ENCODE data around the gene CPNE2.
"Not testable (repeated sequence)": the region's sequence is repeated elsewhere in the genome, so short reads cannot be mapped to it uniquely, and the experiment has no call there.

CPNE2 gene

DNA sequence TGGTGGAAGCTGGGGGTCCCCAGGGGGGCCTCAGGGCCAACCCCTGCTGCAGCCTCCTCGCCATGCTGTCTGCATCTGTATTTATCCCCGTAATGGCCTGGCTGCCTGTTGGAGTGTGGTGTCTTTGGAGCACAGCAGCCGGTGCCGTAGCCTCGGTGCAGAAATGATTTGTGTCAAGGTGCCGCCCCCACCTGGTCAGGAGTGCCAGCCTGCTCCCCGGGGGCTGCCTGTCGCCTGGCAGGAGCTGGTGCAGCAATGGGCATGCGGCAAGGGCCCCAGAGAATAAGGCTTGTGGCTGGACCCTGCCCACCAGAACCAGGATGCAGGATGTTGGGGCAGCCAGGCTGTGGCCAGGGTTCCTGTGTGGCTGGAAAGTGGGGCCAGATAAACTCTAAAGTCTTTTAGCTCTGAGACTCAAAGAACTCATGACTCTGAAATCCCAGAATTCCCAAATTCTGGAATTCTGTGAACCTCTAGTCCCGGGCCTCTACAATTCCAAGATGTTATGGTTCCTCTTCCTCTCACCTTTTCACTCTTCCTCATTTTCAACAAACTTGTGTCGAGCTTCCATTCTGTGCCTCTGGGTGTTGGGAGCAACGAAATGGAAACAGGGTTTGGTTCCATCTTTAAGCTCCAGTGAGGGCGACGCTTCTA, 5.9 kb downstream of the CPNE2 start:
- Mint-ChIP-seq H3K27ac (no peak overlapping the region), H3K9me3 (no peaks in the 10 kb centered on the region), H3K4me1 (ENCODE audit: low read depth) (peaks cover 7% of the 10 kb centered on the region), H3K27me3 (ENCODE audit: low read depth) (peaks cover 7% of the 10 kb centered on the region), H3K36me3 (ENCODE audit: low read depth) (no peaks in the 10 kb centered on the region), H3K4me3 (no peak overlapping the region)
- DNase-seq (ENCODE audit: low spot score): no peak

DNA sequence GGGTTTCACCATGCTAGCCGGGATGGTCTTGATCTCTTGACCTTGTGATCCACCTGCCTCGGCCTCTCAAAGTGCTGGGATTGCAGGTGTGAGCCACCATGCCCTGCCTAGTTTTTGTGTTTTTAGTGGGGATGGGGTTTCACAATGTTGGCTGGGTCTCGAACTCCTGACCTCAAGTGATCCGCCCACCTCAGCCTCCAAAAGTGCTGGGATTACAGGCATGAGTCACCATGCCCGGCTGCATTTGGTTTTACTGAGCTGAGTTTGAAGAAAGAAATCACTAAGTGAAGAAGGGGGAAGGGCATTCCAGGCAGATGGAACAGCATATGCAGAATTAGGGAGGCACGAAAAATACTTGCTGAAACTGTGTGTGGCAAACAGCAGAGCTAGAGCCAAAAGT, 7.6 kb downstream of the CPNE2 start:
- DNase-seq (ENCODE audit: low spot score); H3K36me3 Mint-ChIP-seq (ENCODE audit: low read depth); H3K27ac Mint-ChIP-seq; H3K4me3 Mint-ChIP-seq; H3K9me3 Mint-ChIP-seq; H3K27me3 Mint-ChIP-seq (ENCODE audit: low read depth): not testable (repeated sequence)
- H3K4me1 Mint-ChIP-seq (ENCODE audit: low read depth): peaks cover 12% of the 10 kb centered on the region

DNA sequence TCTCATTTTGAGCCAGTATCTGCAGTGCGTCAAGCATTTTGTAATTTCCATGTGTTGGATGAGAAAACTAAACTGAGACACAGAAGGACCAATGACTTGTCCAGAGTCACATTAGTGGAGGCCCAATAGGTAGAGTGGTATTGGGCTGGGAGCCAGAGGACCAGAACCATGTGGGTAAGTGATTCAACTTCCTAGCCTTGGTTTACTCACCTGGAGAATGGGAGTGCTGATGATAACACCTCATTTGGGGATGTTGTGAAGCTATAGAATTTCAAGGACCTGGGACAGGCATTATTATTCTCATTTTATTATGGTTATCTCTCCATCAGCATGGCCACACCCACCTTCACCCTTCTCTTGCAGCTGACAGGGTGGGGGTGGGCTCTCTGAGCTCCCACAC, 8.1 kb downstream of the CPNE2 start:
- no peaks in the 10 kb centered on the region for H3K9me3 Mint-ChIP-seq
- H3K36me3 Mint-ChIP-seq (ENCODE audit: low read depth): no peaks in the 10 kb centered on the region
- H3K27ac Mint-ChIP-seq: no peak overlapping the region
- no peaks in the 10 kb centered on the region for H3K27me3 Mint-ChIP-seq (ENCODE audit: low read depth)
- DNase-seq (ENCODE audit: low spot score): no peak
- peaks cover 13% of the 10 kb centered on the region for H3K4me1 Mint-ChIP-seq (ENCODE audit: low read depth)
- H3K4me3 Mint-ChIP-seq: no peak overlapping the region

DNA sequence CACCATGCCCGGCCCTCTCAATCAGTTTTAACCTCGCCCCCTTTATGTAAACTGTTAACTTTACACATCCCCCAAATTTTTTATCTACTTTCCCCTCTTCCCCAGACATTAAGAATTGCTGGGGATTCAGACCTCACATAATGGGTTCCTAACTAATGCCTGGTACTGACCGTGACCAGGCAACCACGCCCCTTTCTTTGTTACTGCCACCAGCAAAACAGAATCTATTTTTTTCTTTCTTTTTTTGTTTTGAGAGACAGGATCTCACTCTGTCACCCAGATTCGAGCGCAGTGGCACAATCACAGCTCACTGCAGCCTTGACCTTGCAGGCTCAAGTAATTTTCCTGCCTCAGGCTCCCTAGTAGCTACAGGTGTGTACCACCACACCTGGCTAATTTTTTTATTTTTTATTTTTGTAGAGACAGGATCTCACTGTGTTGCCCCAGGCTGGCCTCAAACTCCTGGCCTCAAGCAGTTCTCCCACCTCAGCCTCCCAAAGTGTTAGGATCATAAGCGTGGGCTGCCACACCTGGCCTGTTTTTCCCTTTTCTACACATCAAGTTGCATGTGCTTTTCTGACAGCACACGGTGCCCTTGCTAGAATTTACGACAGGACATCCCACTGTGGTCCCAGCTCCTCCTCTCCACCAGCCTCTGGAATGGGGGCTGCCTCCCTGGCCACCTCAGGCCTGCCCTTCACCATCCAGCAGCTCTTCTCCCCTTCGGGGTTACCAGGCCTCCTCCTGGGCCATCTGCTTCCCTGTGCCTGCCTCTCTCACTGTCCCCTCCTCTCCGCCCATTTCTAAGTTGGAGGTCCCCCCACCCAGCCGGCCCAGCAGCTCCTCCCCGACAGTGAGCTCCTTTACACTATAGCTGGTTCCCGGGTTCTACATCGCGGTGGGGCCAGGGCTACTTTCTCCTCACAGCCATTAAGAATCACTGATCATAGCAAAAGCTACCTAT, 10.8 kb downstream of the CPNE2 start:
- Mint-ChIP-seq H3K36me3 (ENCODE audit: low read depth) (no peaks in the 10 kb centered on the region), H3K9me3 (no peaks in the 10 kb centered on the region), H3K27me3 (ENCODE audit: low read depth) (no peaks in the 10 kb centered on the region), H3K4me1 (ENCODE audit: low read depth) (peaks cover 17% of the 10 kb centered on the region), H3K4me3 (no peak overlapping the region), H3K27ac (no peak overlapping the region)
- DNase-seq (ENCODE audit: low spot score): no peak

DNA sequence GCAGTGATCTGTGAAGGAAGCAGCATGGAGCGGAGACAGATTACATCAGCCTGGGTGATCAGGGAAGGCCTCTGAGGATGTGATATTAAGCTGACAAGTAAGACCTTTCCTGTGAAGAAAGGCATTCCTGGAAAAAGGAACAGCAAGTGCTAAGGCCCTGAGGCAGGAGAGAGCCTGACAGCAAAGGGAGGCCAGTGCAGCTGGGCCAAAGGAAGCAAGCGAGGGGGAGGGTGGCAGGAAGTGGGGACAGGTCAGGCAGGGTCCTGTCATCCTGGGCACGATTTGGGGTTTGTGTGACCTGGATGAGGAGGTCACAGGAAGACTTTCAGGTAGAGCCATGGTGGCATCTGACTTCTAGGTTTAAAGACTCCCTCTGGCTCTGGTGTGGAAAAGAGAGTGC, 12.3 kb downstream of the CPNE2 start:
- peaks cover 17% of the 10 kb centered on the region for H3K4me1 Mint-ChIP-seq (ENCODE audit: low read depth)
- DNase-seq (ENCODE audit: low spot score): no peak
- H3K27ac Mint-ChIP-seq: no peak overlapping the region
- H3K9me3 Mint-ChIP-seq: no peaks in the 10 kb centered on the region
- H3K36me3 Mint-ChIP-seq (ENCODE audit: low read depth): no peaks in the 10 kb centered on the region
- H3K4me3 Mint-ChIP-seq: no peak overlapping the region
- H3K27me3 Mint-ChIP-seq (ENCODE audit: low read depth): no peaks in the 10 kb centered on the region

DNA sequence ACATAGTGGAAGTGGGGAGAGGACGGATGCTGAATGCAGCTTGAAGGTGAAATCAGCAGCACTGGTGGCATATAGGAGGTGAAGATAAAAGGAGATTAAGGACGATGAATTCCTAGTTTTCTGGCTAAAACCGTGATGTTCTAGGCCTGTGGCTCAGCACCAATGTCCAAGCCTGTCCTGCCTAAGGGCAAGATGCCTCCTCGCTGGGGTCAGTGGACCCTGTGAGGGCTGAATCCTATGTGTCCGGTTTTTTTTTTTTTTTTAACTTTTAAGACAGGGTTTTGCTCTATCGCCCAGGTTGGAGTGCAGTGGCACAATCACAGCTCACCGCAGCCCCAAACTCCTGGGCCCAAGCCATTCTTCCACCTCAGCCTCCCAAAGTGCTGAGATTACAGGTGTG, 12.8 kb downstream of the CPNE2 start:
- H3K9me3 Mint-ChIP-seq: no peaks in the 10 kb centered on the region
- no peak overlapping the region for H3K4me3 Mint-ChIP-seq
- no peak for DNase-seq (ENCODE audit: low spot score)
- no peak overlapping the region for H3K27ac Mint-ChIP-seq
- no peaks in the 10 kb centered on the region for H3K36me3 Mint-ChIP-seq (ENCODE audit: low read depth)
- no peaks in the 10 kb centered on the region for H3K27me3 Mint-ChIP-seq (ENCODE audit: low read depth)
- peaks cover 14% of the 10 kb centered on the region for H3K4me1 Mint-ChIP-seq (ENCODE audit: low read depth)

DNA sequence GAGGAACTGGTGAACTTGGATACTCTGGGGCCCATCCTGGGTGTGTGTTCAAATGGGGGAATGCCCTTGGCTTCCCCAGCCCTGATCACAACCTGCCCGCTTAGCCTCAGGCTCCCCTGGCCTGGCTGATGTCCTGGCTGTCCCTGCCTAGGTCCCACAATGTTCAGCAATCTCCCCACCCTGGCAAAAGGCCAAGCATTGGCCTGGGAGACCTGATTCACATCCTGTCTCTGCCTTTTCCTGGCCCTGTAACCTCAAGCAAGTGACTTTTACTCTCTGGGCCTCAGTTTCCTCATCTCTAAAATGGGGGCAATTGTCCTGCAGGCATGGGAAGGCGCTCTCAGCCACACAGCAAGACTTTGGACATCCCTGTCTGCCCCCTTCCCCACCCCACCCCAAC, 14.4 kb downstream of the CPNE2 start:
- no peak overlapping the region for H3K4me3 Mint-ChIP-seq
- H3K27me3 Mint-ChIP-seq (ENCODE audit: low read depth): no peaks in the 10 kb centered on the region
- DNase-seq (ENCODE audit: low spot score): no peak
- H3K9me3 Mint-ChIP-seq: no peaks in the 10 kb centered on the region
- H3K36me3 Mint-ChIP-seq (ENCODE audit: low read depth): no peaks in the 10 kb centered on the region
- H3K4me1 Mint-ChIP-seq (ENCODE audit: low read depth): peaks cover 11% of the 10 kb centered on the region
- H3K27ac Mint-ChIP-seq: no peak overlapping the region

DNA sequence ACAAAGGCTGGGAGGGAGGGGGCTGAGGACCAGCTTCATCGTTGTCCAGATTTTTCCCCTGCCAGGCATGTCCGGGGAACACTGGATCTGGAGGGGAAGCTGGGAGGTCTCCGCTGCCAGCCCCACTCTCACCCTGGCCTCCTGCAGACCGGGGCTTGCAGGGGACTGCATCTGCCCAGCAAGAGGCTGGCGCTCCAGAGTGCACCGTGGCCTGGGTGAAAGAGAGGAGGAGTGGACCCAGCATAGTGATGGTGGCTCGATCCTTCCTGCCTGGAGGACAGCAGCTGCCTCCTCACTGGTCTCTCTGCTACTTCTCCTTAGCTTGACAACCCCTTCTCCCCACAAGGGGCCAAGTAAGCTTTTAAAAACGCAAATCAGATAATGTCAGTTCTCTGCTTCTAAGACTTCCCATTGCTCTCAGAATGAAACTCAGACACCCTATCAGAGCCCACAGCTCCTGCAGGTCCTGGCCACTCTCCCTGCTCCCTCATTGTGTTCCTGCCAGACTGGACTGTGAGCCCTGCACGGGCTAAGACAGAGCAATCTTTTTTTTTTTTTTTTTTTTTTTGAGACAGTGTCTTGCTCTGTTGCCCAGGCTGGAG, 15.0 kb downstream of the CPNE2 start:
- Mint-ChIP-seq H3K9me3 (no peaks in the 10 kb centered on the region), H3K27ac (no peak overlapping the region), H3K27me3 (ENCODE audit: low read depth) (no peaks in the 10 kb centered on the region), H3K4me3 (no peak overlapping the region), H3K4me1 (ENCODE audit: low read depth) (peaks cover 11% of the 10 kb centered on the region), H3K36me3 (ENCODE audit: low read depth) (no peaks in the 10 kb centered on the region)
- no peak for DNase-seq (ENCODE audit: low spot score)

DNA sequence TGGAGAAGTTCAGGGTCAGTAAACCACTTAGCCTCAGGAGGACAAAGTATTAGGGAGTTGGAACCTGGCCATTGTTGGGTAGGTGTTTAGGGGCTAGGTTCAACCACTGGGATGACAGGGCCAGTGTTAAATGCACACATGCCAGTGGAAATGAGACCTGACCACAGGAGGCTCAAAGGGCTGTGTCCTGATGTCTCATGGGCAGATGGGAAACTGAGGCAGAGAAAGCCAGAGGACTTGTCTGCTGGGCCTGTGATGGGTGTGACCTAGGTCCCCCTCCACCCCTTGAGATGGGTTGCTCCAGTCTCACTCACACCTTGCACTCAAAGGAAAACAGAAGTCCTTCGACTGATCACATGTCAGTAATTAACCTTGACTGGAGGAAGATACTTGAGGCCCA, 16.0 kb downstream of the CPNE2 start:
- no peaks in the 10 kb centered on the region for H3K9me3 Mint-ChIP-seq
- peaks cover 11% of the 10 kb centered on the region for H3K4me1 Mint-ChIP-seq (ENCODE audit: low read depth)
- H3K27ac Mint-ChIP-seq: no peak overlapping the region
- no peak for DNase-seq (ENCODE audit: low spot score)
- no peaks in the 10 kb centered on the region for H3K36me3 Mint-ChIP-seq (ENCODE audit: low read depth)
- H3K27me3 Mint-ChIP-seq (ENCODE audit: low read depth): no peaks in the 10 kb centered on the region
- H3K4me3 Mint-ChIP-seq: no peak overlapping the region

DNA sequence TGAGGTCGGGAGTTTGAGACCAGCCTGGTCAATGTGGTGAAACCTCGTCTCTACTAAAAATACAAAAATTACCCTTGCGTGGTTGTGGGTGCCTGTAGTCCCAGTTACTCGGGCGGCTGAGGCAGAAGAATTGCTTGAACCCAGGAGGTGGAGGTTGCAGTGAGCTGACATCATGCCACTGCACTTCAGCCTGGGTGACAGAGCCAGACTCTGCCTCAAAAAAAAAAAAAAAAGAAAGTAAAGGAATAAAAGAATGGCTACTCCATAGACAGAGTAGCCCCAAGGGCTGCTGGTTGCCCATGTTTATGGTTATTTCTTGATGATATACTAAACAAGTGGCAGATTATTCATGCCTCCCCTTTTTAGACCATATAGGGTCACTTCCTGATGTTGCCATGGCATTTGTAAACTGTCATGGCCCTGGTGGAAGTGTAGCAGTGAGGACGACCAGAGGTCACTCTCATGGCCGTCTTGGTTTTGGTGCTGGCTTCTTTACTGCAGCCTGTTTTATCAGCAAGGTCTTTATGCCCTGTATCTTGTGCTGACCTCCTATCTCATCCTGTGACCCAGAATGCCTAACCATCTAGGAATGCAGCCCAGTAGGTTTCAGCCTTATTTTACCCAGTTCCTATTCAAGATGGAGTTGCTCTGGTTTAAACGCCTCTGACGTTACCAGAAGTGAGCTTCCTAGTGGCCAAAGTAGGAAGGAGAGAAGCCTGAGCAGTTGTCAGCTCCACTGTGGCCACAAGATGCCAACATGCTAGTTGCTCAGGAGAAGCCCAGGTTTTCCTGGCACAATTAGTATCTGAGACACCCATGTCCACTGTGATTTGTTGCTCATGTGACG, 17.1 kb downstream of the CPNE2 start:
- not testable (repeated sequence) for H3K4me3 Mint-ChIP-seq; H3K4me1 Mint-ChIP-seq (ENCODE audit: low read depth); H3K36me3 Mint-ChIP-seq (ENCODE audit: low read depth); DNase-seq (ENCODE audit: low spot score); H3K27ac Mint-ChIP-seq; H3K27me3 Mint-ChIP-seq (ENCODE audit: low read depth); H3K9me3 Mint-ChIP-seq

DNA sequence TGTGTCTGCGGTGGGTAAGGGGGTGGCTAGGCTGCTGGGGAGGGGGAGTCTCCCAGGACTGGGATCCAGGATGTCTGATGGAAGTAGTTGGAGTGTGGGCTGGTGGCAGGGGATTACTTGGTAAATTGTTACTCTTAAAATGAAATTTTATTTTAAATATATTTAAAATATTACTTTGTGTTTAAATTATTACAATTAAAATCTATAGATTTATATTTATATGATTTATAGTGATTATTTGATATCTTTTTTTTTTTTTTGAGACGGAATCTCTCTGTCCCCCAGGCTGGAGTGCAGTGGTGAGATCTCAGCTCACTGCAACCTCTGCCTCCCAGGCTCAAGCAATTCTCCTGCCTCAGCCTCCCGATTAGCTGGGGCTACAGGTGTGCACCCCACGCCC, 18.6 kb downstream of the CPNE2 start:
- Mint-ChIP-seq H3K27me3 (ENCODE audit: low read depth) (no peaks in the 10 kb centered on the region), H3K4me1 (ENCODE audit: low read depth) (peaks cover 4% of the 10 kb centered on the region), H3K27ac (no peak overlapping the region), H3K36me3 (ENCODE audit: low read depth) (no peaks in the 10 kb centered on the region), H3K9me3 (no peaks in the 10 kb centered on the region), H3K4me3 (no peak overlapping the region)
- no peak for DNase-seq (ENCODE audit: low spot score)

DNA sequence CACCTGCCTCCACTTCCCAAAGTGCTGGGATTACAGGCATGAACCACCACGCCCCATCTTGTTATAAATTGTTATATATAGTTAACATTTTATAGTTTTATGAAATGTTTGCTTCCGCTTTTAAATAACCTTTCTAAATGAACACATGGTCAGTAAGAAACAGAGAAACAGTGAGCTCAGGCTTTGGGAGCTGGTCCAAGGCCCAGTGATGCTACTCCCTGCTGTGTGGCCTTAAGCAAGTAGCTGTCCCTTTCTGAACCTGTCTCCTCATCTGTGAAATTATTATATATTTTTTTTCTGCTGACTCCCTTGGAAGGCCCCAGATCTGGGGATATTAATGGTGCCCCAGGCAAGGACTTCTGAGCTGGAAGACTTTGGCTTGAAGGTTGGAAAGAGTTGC, 19.0 kb downstream of the CPNE2 start:
- H3K36me3 Mint-ChIP-seq (ENCODE audit: low read depth): no peaks in the 10 kb centered on the region
- peaks cover 2% of the 10 kb centered on the region for H3K4me1 Mint-ChIP-seq (ENCODE audit: low read depth)
- no peak overlapping the region for H3K4me3 Mint-ChIP-seq
- H3K27me3 Mint-ChIP-seq (ENCODE audit: low read depth): no peaks in the 10 kb centered on the region
- H3K27ac Mint-ChIP-seq: no peak overlapping the region
- DNase-seq (ENCODE audit: low spot score): no peak
- H3K9me3 Mint-ChIP-seq: no peaks in the 10 kb centered on the region

DNA sequence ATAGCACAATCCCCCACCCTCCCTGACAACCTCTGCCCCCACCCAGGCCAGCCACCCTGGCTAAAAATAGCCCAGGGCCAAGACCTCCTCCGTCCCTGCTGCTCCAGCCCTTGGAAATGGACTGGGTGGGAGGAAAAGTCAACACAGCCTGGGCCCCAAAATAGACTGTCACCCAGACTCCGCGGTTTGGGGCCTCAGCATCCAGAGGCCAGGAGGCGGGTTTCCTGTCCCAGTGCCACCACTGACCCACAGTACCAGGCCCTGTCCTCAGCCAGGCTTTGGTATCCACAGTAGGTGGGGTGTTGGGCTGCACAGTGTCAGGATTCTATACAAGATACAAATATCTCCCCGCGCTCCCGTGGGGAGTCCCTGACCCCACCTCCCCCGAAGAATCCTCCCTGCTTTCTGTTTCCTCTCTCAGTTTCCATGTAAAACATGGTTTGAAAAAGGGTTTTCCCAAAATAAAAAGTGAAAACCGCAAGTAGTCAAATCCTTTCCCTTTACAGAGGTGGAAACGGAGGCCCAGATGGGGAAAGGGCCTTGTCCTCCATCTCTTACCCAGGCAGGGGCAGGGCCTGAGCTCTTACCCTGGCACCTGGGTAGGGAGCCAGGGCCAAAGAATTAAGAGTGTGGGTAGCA, 20.1 kb downstream of the CPNE2 start:
- Mint-ChIP-seq H3K27me3 (ENCODE audit: low read depth) (no peaks in the 10 kb centered on the region), H3K9me3 (no peaks in the 10 kb centered on the region), H3K4me1 (ENCODE audit: low read depth) (no peaks in the 10 kb centered on the region), H3K36me3 (ENCODE audit: low read depth) (no peaks in the 10 kb centered on the region), H3K4me3 (no peak overlapping the region), H3K27ac (no peak overlapping the region)
- no peak for DNase-seq (ENCODE audit: low spot score)

Measured in T-helper 2 cell treated with Interferon-gamma antibody and Interleukin-4, amounts not matched to agents 5 μg/mL and 100 μg/mL, for 36 hours (primary cell).